HFF-Myc (cell line): Measurements from ENCODE around the gene GNA12.

Source experiments
- DNase-seq: peaks from one replicate; pipeline ENCODE4 v3.0.0-alpha.2; 2011; ENCODE audit warnings: low read depth; ENCODE audit errors: extremely low read depth
- H3K4me3 ChIP-seq: replicated peaks from 2 replicates; pipeline ENCODE4 v1.5.1; 2011; ENCODE audit warnings: low read depth, mild to moderate bottlenecking, control low read depth, low read length
- CTCF ChIP-seq: IDR thresholded peaks from 2 replicates; pipeline ENCODE4 v1.5.1; 2012; ENCODE audit warnings: mild to moderate bottlenecking, low read depth, low read length, control low read depth; ENCODE audit errors: missing control alignments

Gene GNA12

GRCh38 chr7:2876031-2876731, 32.1 kb upstream of the GNA12 start:
- TF ChIP-seq CTCF: no peak
- no peak for DNase-seq
- no peak overlapping the region for H3K4me3 ChIP-seq

GRCh38 chr7:2873686-2874551, 29.8 kb upstream of the GNA12 start:
- peak; percentile 91 for DNase-seq
- H3K4me3 ChIP-seq: no peak overlapping the region
- no peak for TF ChIP-seq CTCF

- DNase-seq: no peak
- no peak for TF ChIP-seq CTCF
- H3K4me3 ChIP-seq: no peak overlapping the region
These were observed 29.0 kb upstream of the GNA12 start for GRCh38 chr7:2873146-2873545.

GRCh38 chr7:2872296-2872874, 28.3 kb upstream of the GNA12 start:
- DNase-seq: no peak
- H3K4me3 ChIP-seq: no peak overlapping the region
- no peak for TF ChIP-seq CTCF

- no peak for TF ChIP-seq CTCF
- peak; percentile 48 for DNase-seq
- no peak overlapping the region for H3K4me3 ChIP-seq
These were observed 26.4 kb upstream of the GNA12 start for GRCh38 chr7:2870471-2870931.

- DNase-seq: no peak
- no peak overlapping the region for H3K4me3 ChIP-seq
- TF ChIP-seq CTCF: no peak
These were observed 25.9 kb upstream of the GNA12 start for GRCh38 chr7:2869981-2870380.
